ENCODE measurements around the gene RAP1GAP2. TPM values are rescaled to one million over a fixed set of nuclear protein-coding genes. Genes with fewer than 3 reads are reported as not detected.

Gene RAP1GAP2
- total RNA-seq, 4 donors from 2014 or later = 10.8 to 18.3 (median 12.6) TPM

- TF ChIP-seq POLR2AphosphoS5 (IDR thresholded peaks at IDR 0.05) (no peak), CTCF (IDR thresholded peaks at IDR 0.05) (no peak), EP300 (IDR thresholded peaks at IDR 0.05) (no peak), POLR2A (IDR thresholded peaks at IDR 0.05) (no peak)
- peaks cover 22% of the 10 kb centered on the region for H3K4me1 ChIP-seq
- peak overlapping the region; percentile 61 for H3K4me3 ChIP-seq
- peaks cover 24% of the 10 kb centered on the region for H3K27me3 ChIP-seq
- peak in 1 of 2 donors; percentile 82 for DNase-seq (ENCODE audit: low spot score in 2 of 2)
- WGBS = 5% methylated on average over 32 of the region's 46 CpGs
- H3K27ac ChIP-seq = peak overlapping the region; percentile 69
- no peaks in the 10 kb centered on the region for H3K36me3 ChIP-seq
- no peaks in the 10 kb centered on the region for H3K9me3 ChIP-seq
Measured at GRCh38 chr17:2854143-2855055, 58.2 kb downstream of the RAP1GAP2 start.

- no peaks in the 10 kb centered on the region for H3K9me3 ChIP-seq
- H3K4me1 ChIP-seq = peaks cover 22% of the 10 kb centered on the region
- H3K36me3 ChIP-seq = no peaks in the 10 kb centered on the region
- TF ChIP-seq CTCF (IDR thresholded peaks at IDR 0.05) = no peak
- WGBS = 46% methylated on average over 6 of the region's 8 CpGs
- peak overlapping the region; percentile 61 for H3K4me3 ChIP-seq
- peaks cover 24% of the 10 kb centered on the region for H3K27me3 ChIP-seq
- DNase-seq (ENCODE audit: low spot score in 2 of 2) = no peak
- H3K27ac ChIP-seq = no peak overlapping the region
Measured at GRCh38 chr17:2855063-2855600, 58.9 kb downstream of the RAP1GAP2 start.

- 97% methylated on average over 5 of the region's 5 CpGs for WGBS
- peaks cover 24% of the 10 kb centered on the region for H3K27me3 ChIP-seq
- no peaks in the 10 kb centered on the region for H3K9me3 ChIP-seq
- no peaks in the 10 kb centered on the region for H3K36me3 ChIP-seq
- DNase-seq (ENCODE audit: low spot score in 2 of 2) = no peak
- no peak overlapping the region for H3K27ac ChIP-seq
- TF ChIP-seq POLR2AphosphoS5 (IDR thresholded peaks at IDR 0.05) = no peak
- TF ChIP-seq POLR2A (IDR thresholded peaks at IDR 0.05) = no peak
- no peak for TF ChIP-seq CTCF (IDR thresholded peaks at IDR 0.05)
- no peak for TF ChIP-seq EP300 (IDR thresholded peaks at IDR 0.05)
- no peak overlapping the region for H3K4me3 ChIP-seq
- peaks cover 22% of the 10 kb centered on the region for H3K4me1 ChIP-seq
Measured at GRCh38 chr17:2856727-2857126, 60.5 kb downstream of the RAP1GAP2 start.

GRCh38 chr17:2860045-2860444 lies 63.8 kb downstream of the RAP1GAP2 start:
- H3K9me3 ChIP-seq = no peaks in the 10 kb centered on the region
- DNase-seq (ENCODE audit: low spot score in 2 of 2) = no peak
- WGBS = 64% methylated on average over 4 of the region's 4 CpGs
- no peaks in the 10 kb centered on the region for H3K36me3 ChIP-seq
- H3K27me3 ChIP-seq = peaks cover 19% of the 10 kb centered on the region
- no peak overlapping the region for H3K4me3 ChIP-seq
- TF ChIP-seq CTCF (IDR thresholded peaks at IDR 0.05) (no peak), POLR2AphosphoS5 (IDR thresholded peaks at IDR 0.05) (no peak), POLR2A (IDR thresholded peaks at IDR 0.05) (no peak), EP300 (IDR thresholded peaks at IDR 0.05) (no peak)
- peaks cover 2% of the 10 kb centered on the region for H3K4me1 ChIP-seq
- H3K27ac ChIP-seq = no peak overlapping the region

- TF ChIP-seq EP300 (IDR thresholded peaks at IDR 0.05) = no peak
- no peak for TF ChIP-seq CTCF (IDR thresholded peaks at IDR 0.05)
- no peak for TF ChIP-seq POLR2A (IDR thresholded peaks at IDR 0.05)
- TF ChIP-seq POLR2AphosphoS5 (IDR thresholded peaks at IDR 0.05) = no peak
- Histone ChIP-seq H3K9me3 (no peaks in the 10 kb centered on the region), H3K4me3 (no peak overlapping the region), H3K27ac (no peak overlapping the region), H3K4me1 (no peaks in the 10 kb centered on the region), H3K27me3 (peaks cover 12% of the 10 kb centered on the region), H3K36me3 (no peaks in the 10 kb centered on the region)
- DNase-seq (ENCODE audit: low spot score in 2 of 2) = no peak
- WGBS = 96% methylated on average over 11 of the region's 11 CpGs
Measured at GRCh38 chr17:2860883-2861282, 64.6 kb downstream of the RAP1GAP2 start.
